ENCODE data around the gene POLD2.

Gene POLD2

GRCh38 chr7:44081266-44081748 lies 42.0 kb downstream of the POLD2 start:
- Histone ChIP-seq H3K27me3 (ENCODE audit: control insufficient read depth, low read length) (no peaks in the 10 kb centered on the region), H3K79me2 (ENCODE audit: control insufficient read depth, low read length) (peaks cover 26% of the 10 kb centered on the region), H4K20me1 (ENCODE audit: control insufficient read depth, insufficient read depth, low read depth, low read length) (no peaks in the 10 kb centered on the region), H3K9me3 (ENCODE audit: control insufficient read depth, insufficient read depth, low read length) (no peaks in the 10 kb centered on the region), H3K36me3 (ENCODE audit: control insufficient read depth, low read length) (peaks cover 55% of the 10 kb centered on the region), H3K4me3 (ENCODE audit: low read length) (peak overlapping the region; percentile 99), H3F3A (ENCODE audit: control insufficient read depth, insufficient read depth) (peaks cover 6% of the 10 kb centered on the region; the same call in 1 of the 2 replicates), H3K4me2 (ENCODE audit: low read length) (peak overlapping the region; percentile 97), H3K9me2 (replicated peaks; ENCODE audit: control insufficient read depth, low read length) (no peaks in the 10 kb centered on the region), H3K27ac (ENCODE audit: low read depth, low read length) (peak overlapping the region; percentile 90), H3K4me1 (ENCODE audit: control insufficient read depth, low read length) (peaks cover 37% of the 10 kb centered on the region)
- TF ChIP-seq EZH2phosphoT487 (IDR thresholded peaks at IDR 0.05; ENCODE audit: borderline replicate concordance, low read length) (no peak), CTCF (IDR thresholded peaks at IDR 0.05; ENCODE audit: low read depth, low read length, poor library complexity, severe bottlenecking) (peak; percentile 29)

GRCh38 chr7:44080686-44081265 lies 42.6 kb downstream of the POLD2 start:
- Histone ChIP-seq H3K27ac (ENCODE audit: low read depth, low read length) (peak overlapping the region; percentile 90), H3K36me3 (ENCODE audit: control insufficient read depth, low read length) (peaks cover 60% of the 10 kb centered on the region), H3K27me3 (ENCODE audit: control insufficient read depth, low read length) (no peaks in the 10 kb centered on the region), H3K9me3 (ENCODE audit: control insufficient read depth, insufficient read depth, low read length) (no peaks in the 10 kb centered on the region), H4K20me1 (ENCODE audit: control insufficient read depth, insufficient read depth, low read depth, low read length) (no peaks in the 10 kb centered on the region), H3K4me1 (ENCODE audit: control insufficient read depth, low read length) (peaks cover 37% of the 10 kb centered on the region), H3K4me3 (ENCODE audit: low read length) (peak overlapping the region; percentile 99), H3K4me2 (ENCODE audit: low read length) (peak overlapping the region; percentile 97), H3K9me2 (replicated peaks; ENCODE audit: control insufficient read depth, low read length) (no peaks in the 10 kb centered on the region), H3F3A (ENCODE audit: control insufficient read depth, insufficient read depth) (peaks cover 6% of the 10 kb centered on the region; the same call in 1 of the 2 replicates), H3K79me2 (ENCODE audit: control insufficient read depth, low read length) (peaks cover 26% of the 10 kb centered on the region)
- TF ChIP-seq EZH2phosphoT487 (IDR thresholded peaks at IDR 0.05; ENCODE audit: borderline replicate concordance, low read length) (no peak), CTCF (IDR thresholded peaks at IDR 0.05; ENCODE audit: low read depth, low read length, poor library complexity, severe bottlenecking) (no peak)

GRCh38 chr7:44080118-44080517 lies 43.2 kb downstream of the POLD2 start:
- Histone ChIP-seq H3K79me2 (ENCODE audit: control insufficient read depth, low read length) (peaks cover 26% of the 10 kb centered on the region), H3K4me1 (ENCODE audit: control insufficient read depth, low read length) (peaks cover 37% of the 10 kb centered on the region), H3K27me3 (ENCODE audit: control insufficient read depth, low read length) (no peaks in the 10 kb centered on the region), H3F3A (ENCODE audit: control insufficient read depth, insufficient read depth) (peaks cover 6% of the 10 kb centered on the region; the same call in 1 of the 2 replicates), H3K4me3 (ENCODE audit: low read length) (peak overlapping the region; percentile 99), H3K9me2 (replicated peaks; ENCODE audit: control insufficient read depth, low read length) (no peaks in the 10 kb centered on the region), H3K9me3 (ENCODE audit: control insufficient read depth, insufficient read depth, low read length) (no peaks in the 10 kb centered on the region), H3K27ac (ENCODE audit: low read depth, low read length) (no peak overlapping the region), H4K20me1 (ENCODE audit: control insufficient read depth, insufficient read depth, low read depth, low read length) (no peaks in the 10 kb centered on the region), H3K36me3 (ENCODE audit: control insufficient read depth, low read length) (peaks cover 67% of the 10 kb centered on the region), H3K4me2 (ENCODE audit: low read length) (peak overlapping the region; percentile 97)
- TF ChIP-seq CTCF (IDR thresholded peaks at IDR 0.05; ENCODE audit: low read depth, low read length, poor library complexity, severe bottlenecking), result no peak
- no peak for TF ChIP-seq EZH2phosphoT487 (IDR thresholded peaks at IDR 0.05; ENCODE audit: borderline replicate concordance, low read length)

All from DOHH2 (cell line).